GM18520 (cell line): ENCODE measurements around the gene HBA1.
"Not testable (repeated sequence)": the region's sequence is repeated elsewhere in the genome, so short reads cannot be mapped to it uniquely, and the experiment has no call there.

Source experiments
- ATAC-seq: cut with Tn5 transposase; IDR thresholded peaks from one replicate; pipeline ENCODE4 v1.9.1; 2021; ENCODE audit not compliant: unreplicated experiment

Gene HBA1

GRCh38 chr16:159136-159849 lies 17.2 kb upstream of the HBA1 start:
- no peak for ATAC-seq

GRCh38 chr16:160242-160641 lies 16.2 kb upstream of the HBA1 start:
- not testable (repeated sequence) for ATAC-seq

- no peak for ATAC-seq
Measured at GRCh38 chr16:160691-161190, 15.7 kb upstream of the HBA1 start.

- no peak for ATAC-seq
Measured at GRCh38 chr16:162271-162991, 14.0 kb upstream of the HBA1 start.

GRCh38 chr16:163139-163538 lies 13.3 kb upstream of the HBA1 start:
- not testable (repeated sequence) for ATAC-seq

GRCh38 chr16:163696-164095 lies 12.8 kb upstream of the HBA1 start:
- ATAC-seq, result not testable (repeated sequence)

- ATAC-seq, result not testable (repeated sequence)
Measured at GRCh38 chr16:164134-164823, 12.2 kb upstream of the HBA1 start.

GRCh38 chr16:164827-165538 lies 11.5 kb upstream of the HBA1 start:
- ATAC-seq, result no peak

- no peak for ATAC-seq
Measured at GRCh38 chr16:165539-166374, 10.7 kb upstream of the HBA1 start, which contains the start of gene HBM. HBM (plus strand) TSS chr16:165978; CDS start chr16:165998, 20 bp downstream.

GRCh38 chr16:166375-167121 lies 9.9 kb upstream of the HBA1 start:
- ATAC-seq, result no peak

GRCh38 chr16:167122-167690 lies 9.3 kb upstream of the HBA1 start:
- ATAC-seq, result no peak

- no peak for ATAC-seq
Measured at GRCh38 chr16:168424-168823, 8.1 kb upstream of the HBA1 start.

- ATAC-seq, result no peak
Measured at GRCh38 chr16:169014-169413, 7.5 kb upstream of the HBA1 start.

- not testable (repeated sequence) for ATAC-seq
Measured at GRCh38 chr16:170088-170507, 6.4 kb upstream of the HBA1 start.

- ATAC-seq, result no peak
Measured at GRCh38 chr16:170788-171187, 5.7 kb upstream of the HBA1 start.

GRCh38 chr16:172374-172941 lies 4.0 kb upstream of the HBA1 start, which contains the start of gene HBA2:
HBA2 (plus strand) TSS chr16:172876; CDS start chr16:172913, 37 bp downstream.
- not testable (repeated sequence) for ATAC-seq

GRCh38 chr16:173211-173854 lies 3.1 kb upstream of the HBA1 start:
- ATAC-seq, result not testable (repeated sequence)
